Ureter (tissue), 1 donor: ENCODE results near the gene HGF. TPM values are rescaled to one million over a fixed set of nuclear protein-coding genes. Genes with fewer than 3 reads are reported as not detected.
"Not testable (repeated sequence)": the region's sequence is repeated elsewhere in the genome, so short reads cannot be mapped to it uniquely, and the experiment has no call there.

Experiments used
- DNase-seq: peaks from one replicate; pipeline ENCODE4 v3.0.0-alpha.2; 2020; ENCODE audit warnings: low spot score
- total RNA-seq: library from RNA; stranded (reverse); gene quantifications from one replicate; pipeline ENCODE4 v1.2.4, GENCODE V29; 2023
- donor health status: DM: yes; HTN: yes; CAD: no.

Gene HGF
- total RNA-seq, 1 donor from 2014 or later, result 20.9 TPM

- DNase-seq, result no peak
Observed at GRCh38 chr7:81776161-81776560, 6.3 kb upstream of the HGF start.

GRCh38 chr7:81775560-81775959 lies 5.7 kb upstream of the HGF start:
- no peak for DNase-seq

DNA sequence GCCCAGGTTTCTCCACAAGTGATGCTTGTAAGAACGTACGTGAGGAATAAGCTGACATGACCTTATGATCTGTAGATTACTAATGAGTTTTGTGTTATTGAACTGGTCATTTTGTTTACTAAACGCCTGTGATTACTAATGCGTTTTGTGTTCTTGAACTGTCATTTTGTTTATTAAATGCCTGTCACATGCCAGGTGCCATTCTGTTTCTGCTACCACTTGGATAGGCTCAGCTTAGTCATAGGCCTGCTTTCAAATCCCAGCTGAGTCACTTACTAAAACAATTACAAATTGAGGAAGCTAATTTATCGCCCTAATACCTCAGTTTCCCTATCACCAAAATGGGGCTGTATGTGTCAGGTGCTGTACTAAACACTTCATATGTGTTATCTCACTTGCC lies 4.7 kb upstream of the HGF start:
- no peak for DNase-seq

DNA sequence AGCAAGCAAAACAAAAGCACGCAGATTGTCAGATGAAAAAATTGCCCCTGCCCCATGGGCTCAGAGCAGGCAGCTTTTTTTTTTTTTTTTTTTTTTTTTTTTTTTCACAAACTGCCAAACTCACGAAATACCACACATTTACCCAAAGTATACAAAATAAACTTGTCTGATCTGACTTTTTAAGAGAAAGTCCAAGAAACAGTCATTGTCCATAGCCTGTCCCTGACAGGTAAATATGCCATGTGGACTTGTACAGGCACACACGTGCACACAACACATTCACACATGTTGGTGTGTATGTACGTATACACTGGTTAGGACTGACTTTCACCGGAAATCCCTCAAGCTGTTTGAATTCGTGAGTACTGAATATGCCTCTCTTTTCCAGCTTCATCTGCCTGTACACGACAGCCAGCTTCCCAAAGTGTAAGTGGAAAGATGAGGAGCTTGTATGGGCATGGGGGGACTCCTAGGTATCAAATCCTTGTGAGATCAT lies 929 bp upstream of the HGF start:
- DNase-seq, result no peak

DNA sequence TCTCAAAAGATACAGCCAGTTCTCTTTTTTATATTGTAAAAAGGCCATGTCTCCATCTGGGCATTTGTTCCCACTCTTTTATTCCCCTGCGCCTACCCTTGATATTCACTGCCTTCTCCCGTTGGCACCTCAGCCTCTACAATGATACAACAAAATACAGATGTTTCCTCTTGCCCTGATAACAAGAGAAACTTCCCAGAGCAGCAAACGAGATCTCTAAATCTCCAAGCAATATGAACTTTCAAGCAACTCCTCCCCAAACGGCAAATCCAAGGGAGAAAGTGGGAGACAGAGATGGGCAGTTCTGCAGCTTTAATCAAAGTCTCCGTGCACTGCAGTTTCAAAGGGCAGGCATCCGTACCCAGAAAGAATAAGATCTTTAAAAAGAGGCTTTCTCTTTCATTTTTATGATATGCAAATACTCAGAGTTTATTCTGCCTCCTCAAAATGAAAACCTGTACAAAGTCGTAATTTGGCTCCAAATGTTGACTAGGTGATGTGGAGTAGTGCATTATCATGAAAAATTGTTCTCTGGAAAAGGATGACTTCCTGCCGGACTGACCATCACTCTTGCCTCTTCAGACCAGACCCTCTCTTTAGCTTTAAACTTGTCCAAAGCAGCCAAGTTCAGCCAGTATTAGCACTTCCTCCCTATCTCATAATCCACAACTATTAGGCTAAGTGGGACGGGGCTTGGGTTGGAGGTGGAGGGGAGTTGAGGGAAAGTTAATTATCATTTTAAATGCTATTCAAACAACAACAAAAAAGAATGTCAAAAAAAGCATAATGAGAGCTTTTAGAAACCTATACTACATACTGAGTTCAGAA lies 682 bp downstream of the HGF start:
- DNase-seq, result no peak

DNA sequence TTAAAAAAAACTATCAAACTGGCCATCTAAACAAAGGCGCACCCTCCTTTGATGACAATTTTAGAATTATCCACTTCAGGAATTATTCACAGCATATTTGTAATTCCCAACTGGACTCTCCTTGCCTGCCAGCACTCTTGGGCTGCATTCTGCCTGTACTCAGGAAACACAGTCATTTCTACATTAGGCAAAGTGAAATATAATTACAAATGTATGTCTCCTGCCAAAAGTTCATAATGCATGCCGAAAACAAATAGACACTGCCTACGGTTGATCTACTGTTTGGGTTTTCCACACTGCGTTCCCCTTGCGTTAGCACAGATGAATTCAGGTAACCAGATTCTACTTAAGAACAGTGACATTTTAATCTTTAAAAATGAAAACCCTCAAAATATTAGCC lies 1.9 kb downstream of the HGF start:
- no peak for DNase-seq

GRCh38 chr7:81761821-81762220 lies 8.0 kb downstream of the HGF start:
- no peak for DNase-seq

- DNase-seq, result no peak
Observed at GRCh38 chr7:81761031-81761430, 8.8 kb downstream of the HGF start.

GRCh38 chr7:81754918-81755696 lies 14.7 kb downstream of the HGF start:
- no peak for DNase-seq

- no peak for DNase-seq
Observed at GRCh38 chr7:81753392-81753791, 16.5 kb downstream of the HGF start.

- no peak for DNase-seq
Observed at GRCh38 chr7:81752318-81752714, 17.5 kb downstream of the HGF start.

DNA sequence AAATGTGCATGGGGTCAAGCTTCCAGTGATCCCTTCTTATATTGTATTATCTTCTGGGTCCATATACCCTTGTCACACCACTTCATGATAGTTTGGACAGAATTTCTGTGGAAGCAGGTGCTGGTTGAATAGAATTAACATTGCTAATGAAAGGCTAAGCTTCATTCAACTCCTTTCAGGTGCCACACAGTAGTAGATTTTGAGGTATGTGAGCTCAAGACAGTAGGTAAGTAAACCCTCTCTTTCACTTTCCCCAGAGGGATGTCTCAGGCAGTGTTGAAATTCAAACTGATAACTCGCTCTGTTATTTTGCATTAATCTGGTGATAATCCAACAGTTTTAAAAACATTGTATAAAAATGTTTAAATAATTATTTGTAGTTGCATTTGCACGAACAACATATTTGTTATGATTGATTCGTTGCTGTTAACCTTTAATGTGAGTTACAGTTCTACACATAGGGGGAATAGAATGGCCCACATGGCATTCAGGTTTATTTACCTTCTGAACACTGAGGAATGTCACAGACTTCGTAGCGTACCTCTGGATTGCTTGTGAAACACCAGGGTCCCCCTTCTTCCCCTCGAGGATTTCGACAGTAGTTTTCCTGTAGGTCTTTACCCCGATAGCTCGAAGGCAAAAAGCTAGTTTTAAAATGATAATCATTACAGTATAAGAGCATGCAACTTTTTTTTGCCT lies 18.1 kb downstream of the HGF start:
- no peak for DNase-seq

- DNase-seq, result no peak
Observed at GRCh38 chr7:81745637-81746036, 24.2 kb downstream of the HGF start.

GRCh38 chr7:81744389-81744788 lies 25.5 kb downstream of the HGF start:
- DNase-seq, result no peak

GRCh38 chr7:81743665-81744064 lies 26.2 kb downstream of the HGF start:
- no peak for DNase-seq

- DNase-seq, result no peak
Observed at GRCh38 chr7:81743201-81743600, 26.6 kb downstream of the HGF start.

GRCh38 chr7:81740403-81740802 lies 29.4 kb downstream of the HGF start:
- no peak for DNase-seq

- DNase-seq, result no peak
Observed at GRCh38 chr7:81736091-81736490, 33.8 kb downstream of the HGF start.

GRCh38 chr7:81725812-81726127 lies 44.1 kb downstream of the HGF start:
- no peak for DNase-seq

DNA sequence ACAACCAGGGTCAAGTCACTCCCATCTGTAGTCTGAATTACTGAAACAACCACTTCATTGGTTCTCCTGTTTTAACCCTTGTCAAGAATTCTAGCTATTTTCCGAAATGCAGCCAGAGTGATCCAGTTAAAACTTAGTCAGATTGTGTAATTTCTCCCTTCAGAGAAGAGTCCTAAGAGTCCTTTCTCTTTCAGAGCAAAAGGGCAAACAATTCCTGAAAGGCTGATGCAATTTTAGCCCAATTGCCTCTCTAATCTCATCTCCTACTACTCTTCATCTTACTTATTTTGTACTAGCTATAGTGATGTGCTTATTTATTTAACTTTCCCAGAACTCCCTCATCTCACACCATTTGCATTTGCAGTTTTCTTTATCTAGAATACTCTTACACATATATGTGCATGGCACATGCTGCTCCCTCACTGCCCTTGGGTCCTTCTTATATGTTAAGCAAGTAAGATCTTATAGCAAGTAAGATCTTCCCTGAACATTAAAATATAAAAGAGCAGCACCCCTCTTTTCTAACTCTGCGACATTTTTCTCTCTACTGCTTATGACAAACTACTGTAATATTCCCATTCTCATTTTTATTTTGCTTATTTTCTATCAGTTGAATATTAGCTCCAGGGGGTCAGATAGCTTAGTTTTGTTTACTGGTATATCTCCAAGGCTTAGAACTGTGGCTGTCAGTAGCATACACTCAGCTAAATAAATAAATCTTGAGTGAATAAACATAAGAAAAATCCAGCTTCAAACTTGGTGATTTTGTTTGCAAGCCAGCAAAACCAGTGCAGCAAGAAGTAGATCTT lies 44.6 kb downstream of the HGF start:
- DNase-seq, result no peak

DNA sequence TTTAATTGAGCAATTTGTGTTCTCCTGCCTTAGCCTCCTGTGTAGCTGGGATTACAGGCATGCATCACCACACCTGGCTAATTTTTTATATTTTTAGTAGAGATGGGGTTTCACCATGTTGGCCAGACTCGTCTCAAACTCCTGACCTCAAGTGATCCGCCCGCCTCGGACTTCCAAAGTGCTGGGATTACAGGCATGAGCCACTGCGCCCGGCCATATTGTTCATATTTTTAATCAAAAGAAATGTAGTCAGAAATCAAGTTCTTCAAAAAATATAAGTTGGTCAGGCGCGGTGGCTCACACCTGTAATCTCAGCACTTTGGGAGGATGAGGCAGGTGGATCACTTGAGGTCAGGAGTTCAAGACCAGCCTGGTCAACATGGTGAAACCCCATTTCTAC lies 47.6 kb downstream of the HGF start:
- DNase-seq, result not testable (repeated sequence)

DNA sequence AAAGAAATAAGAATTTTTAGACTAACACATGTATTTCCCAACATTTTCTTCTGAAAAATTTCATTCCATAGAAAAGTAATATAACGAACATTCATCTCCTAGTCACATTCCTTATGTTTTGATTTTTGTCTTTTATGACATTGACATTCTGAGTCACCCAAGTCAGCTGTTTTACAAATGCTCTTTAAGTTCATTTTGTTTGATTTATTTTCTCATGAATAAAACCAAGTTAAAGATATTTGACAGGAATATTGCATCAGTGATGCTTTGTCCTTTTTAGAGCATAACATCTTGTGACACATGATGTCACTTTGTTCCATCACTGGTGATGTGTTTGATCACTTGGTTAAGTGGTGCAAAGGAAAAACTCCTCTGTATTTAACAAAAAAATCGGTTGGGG lies 48.4 kb downstream of the HGF start:
- DNase-seq, result no peak
